IPS-18a (cell line): ENCODE measurements around the gene NDUFA1.
"Not testable (repeated sequence)": the region's sequence is repeated elsewhere in the genome, so short reads cannot be mapped to it uniquely, and the experiment has no call there.

Source experiments
- H3K27ac ChIP-seq: one replicate; pipeline ENCODE4 v1.5.1; 2013; ENCODE audit warnings: low read length
- H3K27me3 ChIP-seq: one replicate; pipeline ENCODE4 v1.6.1; 2013; ENCODE audit warnings: mild to moderate bottlenecking, low read length; ENCODE audit not compliant: control insufficient read depth, insufficient read depth
- H3K36me3 ChIP-seq: one replicate; pipeline ENCODE4 v1.6.1; 2013; ENCODE audit warnings: low read depth, low read length; ENCODE audit not compliant: control insufficient read depth
- H3K4me1 ChIP-seq: one replicate; pipeline ENCODE4 v1.6.1; 2013; ENCODE audit warnings: low read depth, low read length; ENCODE audit not compliant: control insufficient read depth
- H3K4me3 ChIP-seq: one replicate; pipeline ENCODE4 v1.5.1; 2013; ENCODE audit warnings: low read length
- H3K9ac ChIP-seq: one replicate; pipeline ENCODE4 v1.6.1; 2013; ENCODE audit warnings: mild to moderate bottlenecking, low read length, moderate library complexity
- H3K9me3 ChIP-seq: one replicate; pipeline ENCODE4 v1.6.1; 2013; ENCODE audit warnings: low read depth, low read length; ENCODE audit not compliant: control insufficient read depth

NDUFA1 gene

DNA sequence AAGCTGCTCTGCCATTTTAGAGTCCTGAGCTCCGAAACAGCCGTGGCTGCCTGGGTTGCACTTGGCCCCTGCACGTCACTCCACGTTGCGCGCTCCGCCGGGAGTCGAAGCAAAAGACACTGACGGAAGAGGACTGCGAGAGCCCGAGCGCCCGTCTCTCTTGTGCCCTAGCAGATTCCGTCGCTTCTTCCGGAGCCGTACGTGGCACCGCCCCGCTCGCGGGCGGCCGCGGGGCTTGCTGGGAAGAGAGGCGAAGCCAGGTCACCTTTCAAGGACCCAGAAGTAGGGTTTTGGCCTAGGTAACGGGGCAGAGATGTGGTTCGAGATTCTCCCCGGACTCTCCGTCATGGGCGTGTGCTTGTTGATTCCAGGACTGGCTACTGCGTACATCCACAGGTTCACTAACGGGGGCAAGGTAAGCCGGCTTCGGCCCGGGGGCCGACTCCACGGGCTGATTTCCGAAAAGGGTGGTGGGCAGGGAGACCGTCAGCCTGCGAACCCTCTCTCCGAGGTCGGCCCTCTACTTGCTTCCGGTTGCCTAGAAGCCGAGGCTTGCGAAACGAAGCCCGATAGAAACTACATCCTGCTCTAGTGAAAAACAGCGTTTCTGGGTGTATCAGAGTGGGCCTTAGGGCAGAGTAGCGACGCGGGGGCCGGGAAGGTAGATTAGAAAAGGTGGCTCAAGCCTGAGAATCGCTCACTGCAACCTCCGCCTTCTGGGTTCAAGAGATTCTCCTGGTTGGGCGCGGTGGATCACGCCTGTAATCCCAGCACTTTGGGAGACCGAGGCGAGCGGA lies at the start of gene NDUFA1, which contains the start of gene RNF113A:
Gene NDUFA1, plus strand, starts transcription at position 234 of the 797 bp plus-strand sequence. Its CDS starts 80 bp downstream, at position 314.
Gene RNF113A, minus strand, starts transcription at position 135 of the 797 bp plus-strand sequence. Its CDS starts 120 bp downstream, at position 15.
- H3K27ac ChIP-seq = peak within 1 kb of the TSS; percentile 61
- peak within 1 kb of the TSS; percentile 71 for H3K4me3 ChIP-seq

DNA sequence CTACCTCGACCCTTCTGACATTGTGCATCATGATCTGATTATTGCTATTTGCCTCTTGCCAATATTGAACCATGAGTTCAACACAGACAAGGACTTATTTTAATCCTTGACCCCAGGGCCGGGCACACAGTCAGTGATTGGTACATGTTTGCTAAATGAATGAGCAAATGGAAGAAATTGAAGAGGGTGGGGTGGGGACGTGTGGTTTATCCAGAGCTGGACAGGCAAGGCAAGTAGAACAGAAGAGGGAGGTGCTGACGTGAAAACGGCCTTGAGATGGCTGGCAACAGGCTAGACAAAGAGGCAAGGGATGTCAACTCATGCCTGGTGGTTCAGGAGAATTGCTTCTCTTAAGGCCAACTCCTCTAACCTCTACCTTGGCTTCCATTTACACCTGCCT lies 47.4 kb upstream of the NDUFA1 start:
- not testable (repeated sequence) for H3K9ac ChIP-seq, H3K4me1 ChIP-seq, H3K9me3 ChIP-seq, H3K27ac ChIP-seq, H3K27me3 ChIP-seq, H3K4me3 ChIP-seq, H3K36me3 ChIP-seq

More for the DNA sequence above, at the start of gene NDUFA1, which contains the start of gene RNF113A:
- H3K36me3 ChIP-seq = no peaks in the 10 kb centered on the region
- H3K27me3 ChIP-seq = no peaks in the 10 kb centered on the region
- peak within 1 kb of the TSS; percentile 80 for H3K9ac ChIP-seq
- H3K9me3 ChIP-seq = no peaks in the 10 kb centered on the region
- H3K4me1 ChIP-seq = no peaks in the 10 kb centered on the region

DNA sequence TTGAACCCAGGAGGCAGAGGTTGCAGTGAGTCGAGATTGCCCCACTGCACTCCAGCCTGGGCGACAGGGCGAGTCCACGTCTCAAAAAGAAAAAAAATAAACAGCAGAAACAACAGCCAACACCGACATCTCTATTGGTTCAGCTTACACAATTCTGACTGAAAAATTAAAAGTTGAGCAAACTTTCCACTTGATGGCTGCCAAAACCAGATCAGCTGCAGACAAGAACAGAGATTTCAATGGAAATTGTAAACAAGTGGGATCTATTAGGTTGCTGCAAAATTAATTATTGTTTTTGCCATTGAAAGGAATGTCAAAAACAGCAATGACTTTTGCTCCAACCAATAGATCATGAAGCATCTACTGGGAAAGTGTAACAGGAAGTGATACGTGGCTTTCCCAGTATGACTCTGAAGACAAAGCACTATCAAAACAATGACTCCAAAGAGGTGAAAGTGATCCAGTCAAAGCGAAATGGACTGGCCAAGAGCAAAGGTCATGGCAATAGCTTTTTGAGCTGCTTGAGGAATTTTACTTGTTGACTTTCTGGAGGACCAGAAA lies 45.2 kb upstream of the NDUFA1 start:
- Histone ChIP-seq H3K4me3 (no peak overlapping the region), H3K4me1 (no peaks in the 10 kb centered on the region), H3K9ac (no peak overlapping the region), H3K27me3 (no peaks in the 10 kb centered on the region), H3K36me3 (peaks cover 13% of the 10 kb centered on the region), H3K27ac (no peak overlapping the region), H3K9me3 (peaks cover 7% of the 10 kb centered on the region)

DNA sequence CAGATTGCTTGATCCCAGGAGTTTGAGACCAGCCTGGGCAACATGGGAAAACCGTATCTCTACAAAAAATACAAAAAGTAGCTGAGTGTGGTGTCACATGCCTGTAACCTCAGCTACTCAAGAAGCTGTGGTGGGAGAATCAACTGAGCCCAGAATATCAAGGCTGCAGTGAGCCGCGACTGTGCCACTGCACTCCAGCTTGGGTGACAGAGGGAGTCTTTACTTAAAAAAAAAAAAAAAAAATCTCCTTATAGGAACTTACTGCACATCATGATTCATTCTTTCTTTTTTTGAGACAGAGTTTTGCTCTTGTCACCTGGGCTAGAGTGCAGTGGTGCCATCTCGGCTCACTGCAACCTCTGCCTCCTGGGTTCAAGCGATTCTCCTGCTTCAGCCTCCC lies 43.2 kb upstream of the NDUFA1 start:
- Histone ChIP-seq H3K4me3 (no peak overlapping the region), H3K4me1 (no peaks in the 10 kb centered on the region), H3K27ac (no peak overlapping the region), H3K9me3 (peaks cover 9% of the 10 kb centered on the region), H3K36me3 (peaks cover 18% of the 10 kb centered on the region), H3K27me3 (no peaks in the 10 kb centered on the region), H3K9ac (no peak overlapping the region)

DNA sequence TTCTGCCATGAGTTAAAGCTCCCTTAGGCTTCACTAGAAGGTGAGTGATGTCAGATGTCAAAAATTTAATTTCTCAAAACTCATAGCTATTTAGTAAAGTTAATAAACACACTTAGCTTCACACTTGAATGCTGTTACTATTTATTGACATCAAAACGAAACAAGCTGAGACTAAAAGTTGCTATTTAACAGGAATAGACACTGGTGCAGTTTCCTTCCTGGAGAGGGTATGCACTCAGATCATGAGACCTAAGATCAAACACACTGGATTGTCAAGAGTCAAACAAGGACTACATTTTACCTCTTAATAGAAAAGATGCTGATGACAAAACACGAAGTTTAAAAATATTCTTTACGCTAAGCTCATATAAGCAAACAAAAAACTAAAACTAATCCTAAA lies 37.7 kb upstream of the NDUFA1 start:
- H3K27ac ChIP-seq = no peak overlapping the region
- no peaks in the 10 kb centered on the region for H3K27me3 ChIP-seq
- peaks cover 51% of the 10 kb centered on the region for H3K36me3 ChIP-seq
- no peak overlapping the region for H3K9ac ChIP-seq
- peaks cover 16% of the 10 kb centered on the region for H3K9me3 ChIP-seq
- no peaks in the 10 kb centered on the region for H3K4me1 ChIP-seq
- no peak overlapping the region for H3K4me3 ChIP-seq

DNA sequence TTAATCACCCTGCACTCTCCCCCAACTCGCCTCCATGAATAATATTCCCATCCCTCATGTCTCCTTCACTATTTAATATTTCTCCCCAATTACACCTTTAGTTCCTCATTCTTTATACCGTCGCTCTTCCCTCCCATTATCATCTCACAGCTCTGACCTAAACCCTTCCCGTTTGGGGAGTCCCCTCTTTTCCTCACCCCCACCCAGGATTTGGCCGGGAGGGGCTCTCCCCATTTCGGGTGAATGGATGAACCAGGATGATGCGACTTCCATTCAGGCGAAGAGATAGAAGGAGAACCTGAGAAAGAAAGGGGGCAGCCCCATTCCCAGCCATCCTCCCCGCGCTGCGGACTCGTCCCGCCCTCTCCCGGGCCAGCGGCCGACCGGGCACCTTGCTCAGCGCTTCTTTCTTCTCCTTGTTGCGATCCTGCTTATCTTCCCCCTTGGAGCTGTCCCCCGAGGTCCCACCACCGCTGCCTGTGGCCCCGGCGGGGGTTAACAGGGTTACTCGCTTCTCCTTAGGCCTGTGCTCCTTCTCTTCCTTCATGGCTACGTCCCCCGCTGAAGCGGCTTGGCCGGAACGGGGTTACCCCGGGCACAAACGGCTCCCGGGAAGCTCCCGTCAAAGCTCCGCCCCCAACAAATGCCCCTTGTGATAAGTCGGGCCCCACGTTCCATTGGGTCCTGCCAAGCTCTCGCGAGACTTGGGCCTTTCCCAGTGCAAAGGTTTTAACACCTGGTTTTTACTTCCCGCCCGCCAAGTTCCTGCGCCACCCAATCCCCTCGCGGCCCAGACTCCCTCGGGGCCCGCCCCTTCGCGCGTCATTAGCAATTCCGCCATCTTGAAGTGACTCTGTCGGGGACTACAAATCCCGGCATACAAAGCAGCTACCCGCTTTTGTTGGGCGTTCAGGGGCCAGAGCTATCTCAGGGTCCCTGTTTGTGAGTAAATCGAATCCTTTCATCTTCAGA lies 19.0 kb upstream of the NDUFA1 start, which contains the start of gene UPF3B:
Gene UPF3B, minus strand, starts transcription at position 582 of the 972 bp plus-strand sequence. Its CDS starts 35 bp downstream, at position 547.
- Histone ChIP-seq H3K36me3 (peaks cover 11% of the 10 kb centered on the region), H3K9me3 (peaks cover 5% of the 10 kb centered on the region), H3K4me1 (no peaks in the 10 kb centered on the region), H3K27ac (peak within 1 kb of the TSS; percentile 78), H3K9ac (peak within 1 kb of the TSS; percentile 89), H3K4me3 (peak within 1 kb of the TSS; percentile 82), H3K27me3 (no peaks in the 10 kb centered on the region)

DNA sequence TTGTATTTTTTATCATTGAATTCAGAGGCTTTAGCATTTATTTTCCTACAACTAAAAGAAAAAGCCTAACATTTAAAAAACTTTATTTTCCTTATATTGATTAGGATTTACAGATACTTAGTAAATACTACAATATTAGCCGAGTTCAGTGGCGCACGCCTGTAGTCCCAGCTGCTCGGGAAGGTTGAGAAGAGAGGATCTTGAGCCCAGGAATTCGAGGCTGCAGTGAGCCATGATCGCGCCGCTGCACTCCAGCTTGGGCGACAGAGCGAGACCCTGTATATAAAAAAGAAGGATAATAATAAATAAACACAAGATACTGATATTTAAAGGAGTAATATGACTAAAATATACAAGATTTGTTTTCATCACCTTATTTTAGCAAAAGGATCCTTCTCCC lies 18.2 kb upstream of the NDUFA1 start:
- no peaks in the 10 kb centered on the region for H3K4me1 ChIP-seq
- peak overlapping the region; percentile 48 for H3K4me3 ChIP-seq
- peaks cover 8% of the 10 kb centered on the region for H3K36me3 ChIP-seq
- no peak overlapping the region for H3K27ac ChIP-seq
- no peaks in the 10 kb centered on the region for H3K27me3 ChIP-seq
- H3K9ac ChIP-seq = peak overlapping the region; percentile 53
- H3K9me3 ChIP-seq = peaks cover 5% of the 10 kb centered on the region

DNA sequence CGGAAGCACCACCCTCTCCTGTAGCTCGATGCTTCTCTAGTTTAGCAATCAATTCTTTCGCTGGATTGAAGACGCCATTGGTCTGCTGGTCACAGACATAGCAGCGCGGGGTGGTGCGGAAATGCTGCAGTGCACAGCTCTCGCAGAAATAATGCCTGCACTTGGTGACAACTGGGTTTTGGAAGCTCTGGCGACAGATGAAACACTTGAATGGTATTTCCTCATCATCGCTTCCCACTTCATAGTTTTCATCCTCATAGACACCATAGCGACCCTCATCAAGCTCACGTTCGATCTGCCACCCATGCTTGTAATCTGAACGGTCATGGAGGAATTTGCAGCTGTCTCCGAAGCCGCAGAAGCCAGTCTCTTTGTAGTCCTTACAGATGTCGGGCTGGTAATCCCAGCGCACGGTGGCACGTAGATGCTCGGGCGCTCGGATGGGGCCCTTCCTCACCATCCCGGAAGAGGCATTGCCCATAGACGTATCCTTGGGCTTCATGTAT lies 953 bp upstream of the NDUFA1 start:
- Histone ChIP-seq H3K4me1 (no peaks in the 10 kb centered on the region), H3K27me3 (no peaks in the 10 kb centered on the region), H3K27ac (no peak overlapping the region), H3K4me3 (peak overlapping the region; percentile 71), H3K9me3 (no peaks in the 10 kb centered on the region), H3K36me3 (no peaks in the 10 kb centered on the region), H3K9ac (peak overlapping the region; percentile 80)

DNA sequence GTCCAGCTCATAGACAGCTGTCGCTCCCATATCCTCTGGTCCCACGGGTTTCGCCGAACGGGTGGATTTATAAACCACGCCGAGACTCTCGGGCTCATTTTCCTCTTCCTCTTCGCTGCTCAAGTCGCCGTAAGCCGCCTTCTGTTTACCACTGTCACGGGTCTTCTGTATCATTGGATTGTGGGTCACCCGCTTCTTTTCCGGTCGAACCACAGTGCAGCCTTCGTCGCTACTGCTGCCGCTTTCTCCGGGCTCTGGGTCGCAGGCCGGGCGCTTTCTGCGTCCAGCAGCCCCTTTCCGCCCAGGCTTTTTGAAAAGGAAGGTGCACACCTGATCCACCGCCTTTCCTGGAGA lies 410 bp upstream of the NDUFA1 start:
- peak overlapping the region; percentile 80 for H3K9ac ChIP-seq
- peak overlapping the region; percentile 71 for H3K4me3 ChIP-seq
- H3K9me3 ChIP-seq = no peaks in the 10 kb centered on the region
- H3K27me3 ChIP-seq = no peaks in the 10 kb centered on the region
- no peaks in the 10 kb centered on the region for H3K4me1 ChIP-seq
- no peak overlapping the region for H3K27ac ChIP-seq
- H3K36me3 ChIP-seq = no peaks in the 10 kb centered on the region

DNA sequence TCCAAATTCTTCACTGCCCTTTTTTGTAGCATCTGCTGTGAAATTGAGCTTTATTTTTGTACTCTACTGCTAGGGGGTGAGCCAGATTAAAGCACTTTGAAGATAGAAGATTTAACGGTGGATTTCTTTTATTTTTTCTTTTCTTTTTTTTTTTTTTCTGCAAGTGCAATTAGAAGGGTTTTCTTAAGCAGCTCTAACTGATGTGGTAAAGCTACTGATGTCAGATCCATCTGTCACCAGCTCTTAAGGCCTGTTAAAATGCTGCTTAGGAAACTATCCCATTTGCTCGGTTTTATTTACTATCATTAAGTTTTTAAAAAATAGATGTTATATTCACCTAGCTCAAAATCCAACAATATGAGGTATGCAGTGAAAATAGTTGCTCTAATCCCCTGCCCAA lies 7.1 kb downstream of the NDUFA1 start:
- no peak overlapping the region for H3K27ac ChIP-seq
- no peaks in the 10 kb centered on the region for H3K36me3 ChIP-seq
- H3K4me3 ChIP-seq = no peak overlapping the region
- H3K4me1 ChIP-seq = no peaks in the 10 kb centered on the region
- no peaks in the 10 kb centered on the region for H3K27me3 ChIP-seq
- H3K9me3 ChIP-seq = peaks cover 8% of the 10 kb centered on the region
- no peak overlapping the region for H3K9ac ChIP-seq

DNA sequence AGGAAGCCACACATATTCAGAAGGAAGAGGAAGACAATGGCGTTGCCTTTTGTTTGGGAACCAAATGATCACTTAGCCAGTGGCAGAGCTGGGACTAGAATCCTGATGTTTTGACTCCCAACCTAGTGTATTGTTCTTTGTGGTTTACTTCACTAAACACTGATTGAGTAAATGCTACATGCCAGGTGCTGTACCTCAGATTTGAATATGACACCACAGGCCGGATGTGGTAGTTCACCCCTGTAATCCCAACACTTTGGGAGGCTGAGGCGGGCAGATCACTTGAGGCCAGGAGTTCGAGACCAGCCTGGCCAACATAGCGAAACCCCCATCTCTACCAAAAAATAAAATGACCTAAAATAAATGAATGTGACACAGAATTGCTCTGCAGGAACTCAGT lies 8.4 kb downstream of the NDUFA1 start:
- no peaks in the 10 kb centered on the region for H3K27me3 ChIP-seq
- H3K36me3 ChIP-seq = no peaks in the 10 kb centered on the region
- no peak overlapping the region for H3K9ac ChIP-seq
- no peak overlapping the region for H3K4me3 ChIP-seq
- no peaks in the 10 kb centered on the region for H3K4me1 ChIP-seq
- H3K9me3 ChIP-seq = peaks cover 8% of the 10 kb centered on the region
- no peak overlapping the region for H3K27ac ChIP-seq
